Measurements from ENCODE around the gene OR5K1.

The OR5K1 gene

DNA sequence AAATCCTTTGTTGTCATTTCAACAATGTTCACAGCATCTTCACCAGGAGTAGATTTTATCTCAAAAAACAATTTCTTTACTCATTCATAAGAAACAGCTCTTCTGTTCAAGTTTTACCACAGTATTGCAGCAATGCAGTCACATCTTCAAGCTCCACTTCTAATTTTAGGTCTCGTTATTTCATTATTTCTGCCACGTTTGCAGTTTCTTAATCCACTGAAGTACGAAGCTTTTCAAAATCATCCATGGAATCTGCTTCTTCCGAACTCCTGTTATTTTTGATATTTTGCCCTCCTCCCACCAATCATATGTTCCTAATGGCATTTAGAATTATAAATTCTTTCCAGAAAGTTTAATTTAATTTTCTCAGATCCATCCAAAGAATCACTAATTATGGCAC is 12.6 kb upstream of the OR5K1 start:
- no peak overlapping the region for H2AFZ ChIP-seq (ENCODE audit: low read length)
- no peak for TF ChIP-seq EZH2 (IDR thresholded peaks at IDR 0.05; ENCODE audit: borderline replicate concordance, low read length)
- TF ChIP-seq, protein P1, sequence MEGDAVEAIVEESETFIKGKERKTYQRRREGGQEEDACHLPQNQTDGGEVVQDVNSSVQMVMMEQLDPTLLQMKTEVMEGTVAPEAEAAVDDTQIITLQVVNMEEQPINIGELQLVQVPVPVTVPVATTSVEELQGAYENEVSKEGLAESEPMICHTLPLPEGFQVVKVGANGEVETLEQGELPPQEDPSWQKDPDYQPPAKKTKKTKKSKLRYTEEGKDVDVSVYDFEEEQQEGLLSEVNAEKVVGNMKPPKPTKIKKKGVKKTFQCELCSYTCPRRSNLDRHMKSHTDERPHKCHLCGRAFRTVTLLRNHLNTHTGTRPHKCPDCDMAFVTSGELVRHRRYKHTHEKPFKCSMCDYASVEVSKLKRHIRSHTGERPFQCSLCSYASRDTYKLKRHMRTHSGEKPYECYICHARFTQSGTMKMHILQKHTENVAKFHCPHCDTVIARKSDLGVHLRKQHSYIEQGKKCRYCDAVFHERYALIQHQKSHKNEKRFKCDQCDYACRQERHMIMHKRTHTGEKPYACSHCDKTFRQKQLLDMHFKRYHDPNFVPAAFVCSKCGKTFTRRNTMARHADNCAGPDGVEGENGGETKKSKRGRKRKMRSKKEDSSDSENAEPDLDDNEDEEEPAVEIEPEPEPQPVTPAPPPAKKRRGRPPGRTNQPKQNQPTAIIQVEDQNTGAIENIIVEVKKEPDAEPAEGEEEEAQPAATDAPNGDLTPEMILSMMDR (IDR thresholded peaks at IDR 0.05; ENCODE audit: low read length): no peak

DNA sequence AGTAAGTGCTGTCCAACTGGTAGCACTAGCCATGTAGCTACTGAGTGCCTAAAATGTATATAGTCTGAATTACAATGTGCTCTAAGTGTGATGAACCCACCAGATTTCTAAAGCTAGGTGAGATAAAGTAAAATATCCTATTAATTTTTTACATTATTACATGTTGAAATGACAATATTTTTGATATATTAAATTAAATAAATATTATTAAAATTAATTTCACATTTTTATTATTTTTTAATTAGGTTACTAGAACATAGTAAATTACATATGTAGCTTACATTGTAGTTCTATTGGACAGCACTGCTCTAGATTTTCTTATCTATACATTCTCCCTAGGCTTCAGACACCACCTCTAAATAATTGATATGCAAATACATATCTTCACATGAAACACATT is 9.2 kb upstream of the OR5K1 start:
- H3F3A ChIP-seq (ENCODE audit: insufficient read depth, low read length): no peaks in the 10 kb centered on the region
- H3K9ac ChIP-seq (ENCODE audit: low read length): no peak overlapping the region
- H2AFZ ChIP-seq (ENCODE audit: low read length): no peak overlapping the region
- no peaks in the 10 kb centered on the region for H3K36me3 ChIP-seq (ENCODE audit: insufficient read depth, low read length)
- H3K4me3 ChIP-seq (ENCODE audit: low read depth, low read length, poor library complexity, severe bottlenecking): no peak overlapping the region
- H3K9me2 ChIP-seq (ENCODE audit: low read depth, low read length): no peaks in the 10 kb centered on the region
- H3K79me2 ChIP-seq (ENCODE audit: insufficient read depth, low read length): no peaks in the 10 kb centered on the region
- H4K20me1 ChIP-seq (ENCODE audit: insufficient read depth, low read length): no peaks in the 10 kb centered on the region
- H3K27me3 ChIP-seq (ENCODE audit: insufficient read depth, low read length): no peaks in the 10 kb centered on the region
- H3K4me2 ChIP-seq (ENCODE audit: low read length): no peak overlapping the region
- no peaks in the 10 kb centered on the region for H3K9me3 ChIP-seq (ENCODE audit: low read length)
- no peak overlapping the region for H3K27ac ChIP-seq (ENCODE audit: low read depth, low read length, poor library complexity, severe bottlenecking)
- TF ChIP-seq, protein P1 (IDR thresholded peaks at IDR 0.05; ENCODE audit: low read length): no peak
- no peak for TF ChIP-seq EZH2 (IDR thresholded peaks at IDR 0.05; ENCODE audit: borderline replicate concordance, low read length)
- H3K4me1 ChIP-seq (ENCODE audit: insufficient read depth, low read length, severe bottlenecking): no peaks in the 10 kb centered on the region

More for the DNA sequence above, 12.6 kb upstream of the OR5K1 start:
- Histone ChIP-seq H3K79me2 (ENCODE audit: insufficient read depth, low read length) (no peaks in the 10 kb centered on the region), H3K9ac (ENCODE audit: low read length) (no peak overlapping the region), H3K4me3 (ENCODE audit: low read depth, low read length, poor library complexity, severe bottlenecking) (no peak overlapping the region), H3K9me2 (ENCODE audit: low read depth, low read length) (no peaks in the 10 kb centered on the region), H3K9me3 (ENCODE audit: low read length) (no peaks in the 10 kb centered on the region), H3F3A (ENCODE audit: insufficient read depth, low read length) (no peaks in the 10 kb centered on the region), H3K27ac (ENCODE audit: low read depth, low read length, poor library complexity, severe bottlenecking) (no peak overlapping the region), H4K20me1 (ENCODE audit: insufficient read depth, low read length) (no peaks in the 10 kb centered on the region), H3K27me3 (ENCODE audit: insufficient read depth, low read length) (no peaks in the 10 kb centered on the region), H3K36me3 (ENCODE audit: insufficient read depth, low read length) (no peaks in the 10 kb centered on the region), H3K4me1 (ENCODE audit: insufficient read depth, low read length, severe bottlenecking) (no peaks in the 10 kb centered on the region), H3K4me2 (ENCODE audit: low read length) (no peak overlapping the region)

GRCh38 chr3:98454929-98455328 is 8.1 kb upstream of the OR5K1 start:
- H3K4me1 ChIP-seq (ENCODE audit: insufficient read depth, low read length, severe bottlenecking): no peaks in the 10 kb centered on the region
- H3K9ac ChIP-seq (ENCODE audit: low read length): no peak overlapping the region
- no peak overlapping the region for H3K27ac ChIP-seq (ENCODE audit: low read depth, low read length, poor library complexity, severe bottlenecking)
- H3K9me2 ChIP-seq (ENCODE audit: low read depth, low read length): no peaks in the 10 kb centered on the region
- no peak overlapping the region for H3K4me3 ChIP-seq (ENCODE audit: low read depth, low read length, poor library complexity, severe bottlenecking)
- no peak overlapping the region for H3K4me2 ChIP-seq (ENCODE audit: low read length)
- H3K79me2 ChIP-seq (ENCODE audit: insufficient read depth, low read length): no peaks in the 10 kb centered on the region
- no peaks in the 10 kb centered on the region for H3K9me3 ChIP-seq (ENCODE audit: low read length)
- H3K27me3 ChIP-seq (ENCODE audit: insufficient read depth, low read length): no peaks in the 10 kb centered on the region
- no peaks in the 10 kb centered on the region for H3F3A ChIP-seq (ENCODE audit: insufficient read depth, low read length)
- no peaks in the 10 kb centered on the region for H3K36me3 ChIP-seq (ENCODE audit: insufficient read depth, low read length)
- TF ChIP-seq, protein P1 (IDR thresholded peaks at IDR 0.05; ENCODE audit: low read length): no peak
- H2AFZ ChIP-seq (ENCODE audit: low read length): no peak overlapping the region
- H4K20me1 ChIP-seq (ENCODE audit: insufficient read depth, low read length): no peaks in the 10 kb centered on the region

All from OCI-LY1 (cell line).